ENCODE results near the gene TTLL5. TPM values are rescaled to one million over a fixed set of nuclear protein-coding genes. Genes with fewer than 3 reads are reported as not detected.

Gene TTLL5
- total and polyA plus RNA-seq, 2 donors (not counting 1 experiment from before 2014, with no cell fraction given) = 16.1 to 23.8 TPM

GRCh38 chr14:75877884-75878283, 216.8 kb downstream of the TTLL5 start:
- peaks cover 11% of the 10 kb centered on the region for H3K4me1 ChIP-seq (ENCODE audit: control insufficient read depth, extremely low read depth, insufficient read depth, low read length)
- H3K4me2 ChIP-seq (ENCODE audit: extremely low read depth, insufficient read depth, low read length) = peak overlapping the region; percentile 30
- no peak for TF ChIP-seq EZH2 (IDR thresholded peaks at IDR 0.05; ENCODE audit: low read length, missing control alignments)
- TF ChIP-seq, protein P1, sequence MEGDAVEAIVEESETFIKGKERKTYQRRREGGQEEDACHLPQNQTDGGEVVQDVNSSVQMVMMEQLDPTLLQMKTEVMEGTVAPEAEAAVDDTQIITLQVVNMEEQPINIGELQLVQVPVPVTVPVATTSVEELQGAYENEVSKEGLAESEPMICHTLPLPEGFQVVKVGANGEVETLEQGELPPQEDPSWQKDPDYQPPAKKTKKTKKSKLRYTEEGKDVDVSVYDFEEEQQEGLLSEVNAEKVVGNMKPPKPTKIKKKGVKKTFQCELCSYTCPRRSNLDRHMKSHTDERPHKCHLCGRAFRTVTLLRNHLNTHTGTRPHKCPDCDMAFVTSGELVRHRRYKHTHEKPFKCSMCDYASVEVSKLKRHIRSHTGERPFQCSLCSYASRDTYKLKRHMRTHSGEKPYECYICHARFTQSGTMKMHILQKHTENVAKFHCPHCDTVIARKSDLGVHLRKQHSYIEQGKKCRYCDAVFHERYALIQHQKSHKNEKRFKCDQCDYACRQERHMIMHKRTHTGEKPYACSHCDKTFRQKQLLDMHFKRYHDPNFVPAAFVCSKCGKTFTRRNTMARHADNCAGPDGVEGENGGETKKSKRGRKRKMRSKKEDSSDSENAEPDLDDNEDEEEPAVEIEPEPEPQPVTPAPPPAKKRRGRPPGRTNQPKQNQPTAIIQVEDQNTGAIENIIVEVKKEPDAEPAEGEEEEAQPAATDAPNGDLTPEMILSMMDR (conservative IDR thresholded peaks at IDR 0.05 in 1 of 2, IDR thresholded peaks at IDR 0.05 in 1 of 2; ENCODE audit: low read depth in 1 of 2, low read length in 2 of 2) = no peak

DNA sequence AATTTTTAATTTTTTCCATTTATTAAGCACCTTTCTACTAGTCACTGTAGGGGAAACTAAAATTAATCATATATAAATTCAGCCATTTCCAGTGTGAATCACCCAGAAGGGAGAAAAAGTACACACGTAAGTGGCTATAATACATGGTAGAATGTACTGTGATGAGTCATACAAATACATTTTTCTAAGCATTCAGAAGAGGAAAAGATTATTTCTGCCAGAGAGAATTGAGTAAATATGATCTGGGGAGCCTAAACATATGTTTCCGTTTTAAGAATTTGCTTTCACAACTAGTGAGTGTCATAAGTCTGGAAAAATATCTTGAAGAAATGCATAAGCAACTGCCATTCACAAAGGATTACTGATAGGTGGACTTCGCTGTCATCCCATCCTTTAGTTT, 218.0 kb downstream of the TTLL5 start:
- H3K27ac ChIP-seq (ENCODE audit: insufficient read depth, low read length) = peak overlapping the region; percentile 44
- H3K79me2 ChIP-seq (ENCODE audit: control insufficient read depth, insufficient read depth, low read length) = no peaks in the 10 kb centered on the region
- H3K9me3 ChIP-seq (ENCODE audit: control insufficient read depth, insufficient read depth, low read depth, low read length) = no peaks in the 10 kb centered on the region
- H4K20me1 ChIP-seq (ENCODE audit: control insufficient read depth, extremely low read depth, insufficient read depth, low read length) = no peaks in the 10 kb centered on the region
- no peak overlapping the region for H3K4me3 ChIP-seq (replicated peaks in 1 of 4; ENCODE audit: control extremely low read depth in 1 of 4, insufficient read depth in 1 of 4, low read depth in 3 of 4, low read length in 4 of 4)
- peaks cover 18% of the 10 kb centered on the region for H3K4me1 ChIP-seq (ENCODE audit: control insufficient read depth, extremely low read depth, insufficient read depth, low read length)
- TF ChIP-seq, protein P1 (conservative IDR thresholded peaks at IDR 0.05 in 1 of 2, IDR thresholded peaks at IDR 0.05 in 1 of 2; ENCODE audit: low read depth in 1 of 2, low read length in 2 of 2) = no peak
- TF ChIP-seq EZH2 (IDR thresholded peaks at IDR 0.05; ENCODE audit: low read length, missing control alignments) = no peak
- H2AFZ ChIP-seq (ENCODE audit: low read length) = no peak overlapping the region
- no peaks in the 10 kb centered on the region for H3K27me3 ChIP-seq (ENCODE audit: control insufficient read depth, insufficient read depth, low read length)
- H3K9ac ChIP-seq (ENCODE audit: insufficient read depth, low read length) = no peak overlapping the region
- no peak overlapping the region for H3K4me2 ChIP-seq (ENCODE audit: extremely low read depth, insufficient read depth, low read length)
- peak; percentile 84 to 98 for DNase-seq (ENCODE audit: low read depth in 2 of 2)
- H3K36me3 ChIP-seq (ENCODE audit: control insufficient read depth, insufficient read depth, low read length) = no peaks in the 10 kb centered on the region

More at GRCh38 chr14:75877884-75878283, 216.8 kb downstream of the TTLL5 start:
- H3K27ac ChIP-seq (ENCODE audit: insufficient read depth, low read length) = no peak overlapping the region
- H3K9ac ChIP-seq (ENCODE audit: insufficient read depth, low read length) = no peak overlapping the region
- no peaks in the 10 kb centered on the region for H4K20me1 ChIP-seq (ENCODE audit: control insufficient read depth, extremely low read depth, insufficient read depth, low read length)
- DNase-seq (ENCODE audit: low read depth in 2 of 2) = peak in 1 of 2 donors; percentile 62
- no peaks in the 10 kb centered on the region for H3K79me2 ChIP-seq (ENCODE audit: control insufficient read depth, insufficient read depth, low read length)
- H3K4me3 ChIP-seq (replicated peaks in 1 of 4; ENCODE audit: control extremely low read depth in 1 of 4, insufficient read depth in 1 of 4, low read depth in 3 of 4, low read length in 4 of 4) = no peak overlapping the region
- no peaks in the 10 kb centered on the region for H3K9me3 ChIP-seq (ENCODE audit: control insufficient read depth, insufficient read depth, low read depth, low read length)
- H3K36me3 ChIP-seq (ENCODE audit: control insufficient read depth, insufficient read depth, low read length) = no peaks in the 10 kb centered on the region
- H3K27me3 ChIP-seq (ENCODE audit: control insufficient read depth, insufficient read depth, low read length) = no peaks in the 10 kb centered on the region
- H2AFZ ChIP-seq (ENCODE audit: low read length) = no peak overlapping the region

- Histone ChIP-seq H3K79me2 (ENCODE audit: control insufficient read depth, insufficient read depth, low read length) (no peaks in the 10 kb centered on the region), H3K4me1 (ENCODE audit: control insufficient read depth, extremely low read depth, insufficient read depth, low read length) (peaks cover 26% of the 10 kb centered on the region), H3K27ac (ENCODE audit: insufficient read depth, low read length) (no peak overlapping the region), H2AFZ (ENCODE audit: low read length) (no peak overlapping the region), H3K36me3 (ENCODE audit: control insufficient read depth, insufficient read depth, low read length) (no peaks in the 10 kb centered on the region), H3K27me3 (ENCODE audit: control insufficient read depth, insufficient read depth, low read length) (no peaks in the 10 kb centered on the region), H3K9ac (ENCODE audit: insufficient read depth, low read length) (no peak overlapping the region), H3K4me2 (ENCODE audit: extremely low read depth, insufficient read depth, low read length) (no peak overlapping the region), H4K20me1 (ENCODE audit: control insufficient read depth, extremely low read depth, insufficient read depth, low read length) (no peaks in the 10 kb centered on the region), H3K4me3 (replicated peaks in 1 of 4; ENCODE audit: control extremely low read depth in 1 of 4, insufficient read depth in 1 of 4, low read depth in 3 of 4, low read length in 4 of 4) (no peak overlapping the region), H3K9me3 (ENCODE audit: control insufficient read depth, insufficient read depth, low read depth, low read length) (no peaks in the 10 kb centered on the region)
- no peak for TF ChIP-seq EZH2 (IDR thresholded peaks at IDR 0.05; ENCODE audit: low read length, missing control alignments)
- TF ChIP-seq, protein P1 (conservative IDR thresholded peaks at IDR 0.05 in 1 of 2, IDR thresholded peaks at IDR 0.05 in 1 of 2; ENCODE audit: low read depth in 1 of 2, low read length in 2 of 2) = no peak
- DNase-seq (ENCODE audit: low read depth in 2 of 2) = no peak
Observed at GRCh38 chr14:75880512-75880911, 219.5 kb downstream of the TTLL5 start.
